Fibroblast of villous mesenchyme (primary cell): Measurements from ENCODE around the gene STOM. TPM values are rescaled to one million over a fixed set of nuclear protein-coding genes. Genes with fewer than 3 reads are reported as not detected.
A peak's percentile ranks its signal among the peaks of the same experiment; 100 is the strongest.

Experiments used
- DNase-seq: peaks from one replicate; pipeline ENCODE4 v3.0.0-alpha.2; 2010; ENCODE audit warnings: low read depth
- H3K4me3 ChIP-seq: 2 replicates; pipeline ENCODE4 v1.5.1; 2011; ENCODE audit warnings: low read depth, mild to moderate bottlenecking, low read length
- total RNA-seq: library from RNA; depleted of rRNA; stranded (reverse); fragments of >200 nt; gene quantifications from 2 replicates; pipeline ENCODE4 v1.2.3, GENCODE V29; 2012
- TF ChIP-seq, protein P1 (sequence below): IDR thresholded peaks from 2 replicates; pipeline ENCODE4 v1.5.1; 2012; ENCODE audit warnings: low read depth, mild to moderate bottlenecking, low read length; ENCODE audit not compliant: insufficient read depth

The STOM gene, protein sequence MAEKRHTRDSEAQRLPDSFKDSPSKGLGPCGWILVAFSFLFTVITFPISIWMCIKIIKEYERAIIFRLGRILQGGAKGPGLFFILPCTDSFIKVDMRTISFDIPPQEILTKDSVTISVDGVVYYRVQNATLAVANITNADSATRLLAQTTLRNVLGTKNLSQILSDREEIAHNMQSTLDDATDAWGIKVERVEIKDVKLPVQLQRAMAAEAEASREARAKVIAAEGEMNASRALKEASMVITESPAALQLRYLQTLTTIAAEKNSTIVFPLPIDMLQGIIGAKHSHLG
- total RNA-seq: 118 and 168 TPM in 2 replicates

DNA sequence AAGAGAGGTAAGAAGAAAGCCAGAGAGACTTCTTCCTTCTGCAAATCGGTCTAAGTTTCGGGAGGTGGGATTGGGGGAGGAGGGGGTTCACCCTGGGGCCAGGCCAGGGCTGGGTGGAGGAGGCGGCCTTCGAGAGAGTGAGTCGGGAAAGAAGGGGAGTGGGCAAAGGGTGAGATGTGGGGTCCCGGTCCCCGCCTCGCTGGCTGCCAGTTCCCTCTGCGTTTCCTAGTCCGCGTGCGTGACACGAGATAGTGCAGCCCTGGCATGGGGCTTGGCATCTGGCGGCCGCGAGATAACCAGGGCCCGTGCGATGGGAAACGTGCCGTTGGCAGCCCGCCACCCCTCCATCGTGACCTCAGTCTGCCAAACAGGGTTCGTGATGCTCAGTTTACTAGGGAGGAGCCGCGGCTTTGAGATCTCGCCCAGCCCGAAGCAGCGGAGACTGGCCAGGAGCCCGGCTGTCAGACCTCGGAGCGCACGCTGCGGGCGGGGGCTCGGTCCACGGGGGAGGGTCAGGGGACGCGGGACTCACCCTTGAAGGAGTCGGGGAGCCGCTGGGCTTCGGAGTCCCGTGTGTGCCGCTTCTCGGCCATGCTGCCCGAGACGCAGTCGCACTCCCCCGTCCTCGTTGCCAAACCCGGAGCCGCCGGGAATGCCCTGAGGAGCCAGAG, at the start of gene STOM:
Gene STOM (minus strand): TSS at position 656 of the 671 bp plus-strand sequence. CDS start 63 bp downstream, at position 593.
- TF ChIP-seq, protein P1, sequence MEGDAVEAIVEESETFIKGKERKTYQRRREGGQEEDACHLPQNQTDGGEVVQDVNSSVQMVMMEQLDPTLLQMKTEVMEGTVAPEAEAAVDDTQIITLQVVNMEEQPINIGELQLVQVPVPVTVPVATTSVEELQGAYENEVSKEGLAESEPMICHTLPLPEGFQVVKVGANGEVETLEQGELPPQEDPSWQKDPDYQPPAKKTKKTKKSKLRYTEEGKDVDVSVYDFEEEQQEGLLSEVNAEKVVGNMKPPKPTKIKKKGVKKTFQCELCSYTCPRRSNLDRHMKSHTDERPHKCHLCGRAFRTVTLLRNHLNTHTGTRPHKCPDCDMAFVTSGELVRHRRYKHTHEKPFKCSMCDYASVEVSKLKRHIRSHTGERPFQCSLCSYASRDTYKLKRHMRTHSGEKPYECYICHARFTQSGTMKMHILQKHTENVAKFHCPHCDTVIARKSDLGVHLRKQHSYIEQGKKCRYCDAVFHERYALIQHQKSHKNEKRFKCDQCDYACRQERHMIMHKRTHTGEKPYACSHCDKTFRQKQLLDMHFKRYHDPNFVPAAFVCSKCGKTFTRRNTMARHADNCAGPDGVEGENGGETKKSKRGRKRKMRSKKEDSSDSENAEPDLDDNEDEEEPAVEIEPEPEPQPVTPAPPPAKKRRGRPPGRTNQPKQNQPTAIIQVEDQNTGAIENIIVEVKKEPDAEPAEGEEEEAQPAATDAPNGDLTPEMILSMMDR: no peak
- peak; percentile 87 for DNase-seq
- peak within 1 kb of the TSS; percentile 95 for H3K4me3 ChIP-seq

DNA sequence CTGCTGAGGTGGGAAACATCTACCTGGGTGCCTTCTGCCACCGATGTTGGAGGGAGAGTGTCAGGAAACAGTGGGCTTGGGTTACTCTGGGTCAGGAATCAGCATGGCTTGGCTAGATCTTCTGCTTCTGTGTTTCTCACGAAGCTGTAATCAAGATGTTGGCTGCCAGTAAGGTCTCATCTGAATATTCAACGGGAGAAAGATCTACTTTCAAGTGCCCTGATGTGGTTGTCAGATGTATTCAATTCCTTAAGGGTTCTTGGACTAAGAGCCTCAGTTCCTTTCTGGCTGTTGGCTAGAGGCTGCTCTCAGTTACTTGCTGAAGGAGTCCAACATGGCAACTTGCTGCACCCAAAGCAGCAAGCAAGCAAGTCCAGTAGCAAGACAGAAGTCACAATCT, 41.9 kb upstream of the STOM start:
- no peak overlapping the region for H3K4me3 ChIP-seq
- no peak for DNase-seq
- TF ChIP-seq, protein P1: no peak

DNA sequence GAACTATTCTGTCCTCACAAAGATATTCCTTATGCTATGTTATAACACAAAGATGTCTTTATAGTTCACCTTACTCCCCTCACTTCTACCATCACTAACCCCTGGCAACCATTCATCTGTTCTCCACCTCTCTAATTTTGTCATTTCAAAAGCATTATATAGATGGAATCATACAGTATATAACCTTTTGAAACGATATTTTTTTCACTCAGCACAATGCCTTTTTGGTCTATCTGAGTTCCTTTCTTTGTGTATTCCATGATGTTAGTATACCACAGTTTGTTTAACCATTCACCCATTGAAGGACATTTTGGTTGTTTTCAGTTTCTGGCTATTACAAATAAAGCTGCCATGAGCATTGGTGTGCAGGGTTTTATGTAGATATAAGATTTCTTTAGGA, 35.8 kb upstream of the STOM start:
- DNase-seq: no peak
- TF ChIP-seq, protein P1: no peak
- no peak overlapping the region for H3K4me3 ChIP-seq

DNA sequence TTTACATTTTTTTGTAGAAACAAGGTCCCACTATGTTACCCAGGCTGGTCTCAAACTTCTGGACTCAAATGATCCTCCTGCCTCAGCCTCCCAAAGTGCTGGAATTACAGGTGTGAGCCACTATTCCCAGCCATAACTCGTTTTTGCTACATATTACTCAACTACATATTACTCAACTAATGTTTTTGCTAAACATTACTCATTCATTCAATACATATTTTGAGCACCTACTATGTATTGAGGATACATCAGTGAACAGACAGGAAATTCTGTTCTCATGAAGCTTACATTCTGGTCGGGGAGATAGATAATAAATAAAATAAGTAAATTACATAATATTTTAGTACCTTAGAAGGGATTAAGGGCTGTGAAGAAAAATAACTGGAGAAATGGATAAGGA, 34.9 kb upstream of the STOM start:
- no peak for DNase-seq
- TF ChIP-seq, protein P1: no peak
- H3K4me3 ChIP-seq: no peak overlapping the region

DNA sequence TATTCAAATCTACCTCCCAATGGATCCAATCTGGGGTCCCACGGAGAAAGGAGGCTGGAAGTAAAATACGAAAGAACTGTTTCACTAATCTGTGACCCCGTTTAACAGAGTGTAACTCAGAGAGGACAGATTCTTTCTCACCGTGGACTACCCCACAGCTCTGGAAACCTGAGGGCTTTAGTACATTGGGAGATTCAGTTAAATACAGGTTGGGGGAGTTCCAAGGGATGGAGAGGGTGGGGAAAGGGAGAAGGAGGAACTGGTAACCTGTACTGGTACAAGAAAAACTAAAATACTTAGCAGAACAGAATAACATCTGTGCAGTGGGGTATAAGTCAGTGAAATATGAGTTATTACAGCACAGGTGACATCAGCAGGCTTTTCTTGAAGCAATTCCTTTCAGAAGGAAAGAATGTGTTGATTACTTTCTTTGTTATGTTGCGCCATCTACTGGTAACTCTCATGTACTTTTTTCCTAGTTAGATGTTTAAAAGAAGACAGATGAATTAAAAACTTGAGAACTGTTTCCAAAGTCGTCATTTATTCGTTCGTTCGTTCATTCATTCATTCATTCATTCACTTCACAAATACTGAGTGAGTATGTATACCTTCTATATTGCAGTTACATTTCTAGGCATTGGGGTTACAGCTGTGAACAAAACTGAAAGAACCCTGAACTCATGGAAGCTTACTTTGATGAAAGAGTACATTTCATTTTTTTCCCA, 30.0 kb upstream of the STOM start:
- H3K4me3 ChIP-seq: no peak overlapping the region
- TF ChIP-seq, protein P1: peak; percentile 50
- peak; percentile 84 for DNase-seq

DNA sequence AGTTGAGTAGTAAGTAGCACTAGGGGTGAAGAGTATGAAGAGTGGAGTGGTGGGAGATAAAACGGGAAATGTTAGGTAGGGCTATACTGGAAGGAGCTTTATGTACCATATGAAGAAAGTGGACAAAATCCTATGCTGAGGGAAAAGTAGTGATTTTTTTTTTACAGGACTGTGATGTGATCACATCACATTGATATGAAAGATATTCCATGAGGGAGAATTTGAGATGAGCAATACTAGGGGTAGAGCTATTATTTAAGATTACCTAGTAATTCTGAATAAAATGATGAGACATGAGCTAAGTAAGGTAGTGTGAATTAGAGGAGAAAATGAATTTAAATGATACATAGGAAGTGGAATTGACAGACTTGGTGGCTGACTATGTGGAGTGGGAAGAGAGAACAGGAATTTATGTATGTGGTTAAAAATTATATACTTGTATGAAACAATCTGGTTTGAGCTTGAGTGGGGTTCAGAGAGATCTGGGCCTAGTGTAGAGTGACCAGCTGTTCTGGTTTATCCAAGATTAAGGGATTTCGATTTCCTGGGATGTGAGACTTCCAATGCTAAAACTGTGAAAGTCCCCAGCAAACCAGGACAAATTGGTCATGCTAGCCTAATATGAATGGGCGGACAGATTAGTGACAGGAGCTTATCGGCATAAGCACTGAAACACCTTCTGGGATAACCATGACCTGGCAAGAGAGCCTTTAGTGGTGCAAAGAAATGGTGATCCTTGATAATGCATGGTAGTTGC, 29.3 kb upstream of the STOM start:
- TF ChIP-seq, protein P1: no peak
- no peak overlapping the region for H3K4me3 ChIP-seq
- peak; percentile 7 for DNase-seq
